Medulla oblongata (tissue), 1 donor: ENCODE data around the gene GDF9.
"Not testable (repeated sequence)": the region's sequence is repeated elsewhere in the genome, so short reads cannot be mapped to it uniquely, and the experiment has no call there.

Source experiments
- DNase-seq: peaks from one replicate; pipeline ENCODE4 v3.0.0-alpha.2; 2015; ENCODE audit errors: extremely low spot score

The GDF9 gene

GRCh38 chr5:132873119-132873929 is 7.1 kb upstream of the GDF9 start, which contains the start of gene LEAP2:
Gene LEAP2, plus strand, starts transcription at chr5:132873668. Its CDS starts 27 bp downstream, at chr5:132873695.
- DNase-seq: no peak

- no peak for DNase-seq
These were observed 6.5 kb upstream of the GDF9 start for GRCh38 chr5:132872788-132873118.

GRCh38 chr5:132871459-132872284 is 5.4 kb upstream of the GDF9 start:
- DNase-seq: no peak

GRCh38 chr5:132870801-132871200 is 4.5 kb upstream of the GDF9 start:
- DNase-seq: no peak

GRCh38 chr5:132868754-132869153 is 2.5 kb upstream of the GDF9 start:
- no peak for DNase-seq

GRCh38 chr5:132867046-132867451 is 780 bp upstream of the GDF9 start:
- DNase-seq: no peak

- peak; percentile 24 for DNase-seq
These were observed 464 bp downstream of the GDF9 start for GRCh38 chr5:132865668-132866341.

GRCh38 chr5:132860742-132861141 is 5.5 kb downstream of the GDF9 start:
- DNase-seq: no peak

GRCh38 chr5:132859889-132860437 is 6.3 kb downstream of the GDF9 start:
- DNase-seq: no peak

- DNase-seq: no peak
These were observed 10.3 kb downstream of the GDF9 start for GRCh38 chr5:132856011-132856410.

- DNase-seq: not testable (repeated sequence)
These were observed 11.3 kb downstream of the GDF9 start for GRCh38 chr5:132854992-132855391.

- no peak for DNase-seq
These were observed 12.0 kb downstream of the GDF9 start for GRCh38 chr5:132854301-132854700.

GRCh38 chr5:132853790-132854189 is 12.5 kb downstream of the GDF9 start:
- no peak for DNase-seq

- DNase-seq: no peak
These were observed 12.9 kb downstream of the GDF9 start for GRCh38 chr5:132853323-132853722.

GRCh38 chr5:132850066-132850465 is 16.2 kb downstream of the GDF9 start:
- no peak for DNase-seq

- no peak for DNase-seq
These were observed 16.9 kb downstream of the GDF9 start for GRCh38 chr5:132849347-132849746.

GRCh38 chr5:132848270-132848669 is 18.0 kb downstream of the GDF9 start:
- no peak for DNase-seq

GRCh38 chr5:132841305-132841704 is 25.0 kb downstream of the GDF9 start:
- no peak for DNase-seq

GRCh38 chr5:132840896-132841295 is 25.4 kb downstream of the GDF9 start:
- no peak for DNase-seq

GRCh38 chr5:132840313-132840712 is 26.0 kb downstream of the GDF9 start:
- DNase-seq: no peak

GRCh38 chr5:132839426-132840301 is 26.6 kb downstream of the GDF9 start:
- no peak for DNase-seq
